Hindlimb muscle (tissue), 1 donor: ENCODE results near the gene CFAP45. TPM values are rescaled to one million over a fixed set of nuclear protein-coding genes. Genes with fewer than 3 reads are reported as not detected.

Source experiments
- DNase-seq: peaks from one replicate; pipeline ENCODE4 v3.0.0-alpha.2; 2013
- polyA plus RNA-seq: library from polyadenylated mRNA; unstranded; fragments of 120-200 nt; gene quantifications from one replicate; pipeline ENCODE4 v1.2.1, GENCODE V29; 2013; ENCODE audit not compliant: insufficient read length

CFAP45 gene
- polyA plus RNA-seq, 1 donor: 0.40 TPM

- DNase-seq: no peak
These were observed 50.2 kb downstream of the CFAP45 start for GRCh38 chr1:159849626-159850366.

DNA sequence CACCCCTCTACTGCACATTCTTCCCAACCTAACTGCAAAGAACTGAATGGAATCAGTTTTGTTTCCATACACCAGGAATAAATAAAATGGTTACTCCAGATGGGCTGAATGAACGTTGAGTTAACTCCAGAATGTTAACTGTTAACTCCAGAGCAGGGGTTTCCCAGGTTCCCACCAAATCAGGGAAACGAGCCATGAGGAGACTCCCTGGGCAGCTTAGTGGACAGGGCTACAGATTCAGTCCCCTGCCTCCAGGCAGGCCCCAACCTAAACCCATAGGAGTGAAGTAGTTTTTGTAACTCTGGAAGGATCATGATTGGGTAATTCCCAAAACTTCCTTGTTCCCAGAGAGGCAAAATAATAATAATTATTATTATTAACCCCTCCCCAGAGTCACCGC, 51.6 kb downstream of the CFAP45 start:
- DNase-seq: no peak

- no peak for DNase-seq
These were observed 52.7 kb downstream of the CFAP45 start for GRCh38 chr1:159847231-159847630.

- DNase-seq: no peak
These were observed 54.0 kb downstream of the CFAP45 start for GRCh38 chr1:159845751-159846629.

DNA sequence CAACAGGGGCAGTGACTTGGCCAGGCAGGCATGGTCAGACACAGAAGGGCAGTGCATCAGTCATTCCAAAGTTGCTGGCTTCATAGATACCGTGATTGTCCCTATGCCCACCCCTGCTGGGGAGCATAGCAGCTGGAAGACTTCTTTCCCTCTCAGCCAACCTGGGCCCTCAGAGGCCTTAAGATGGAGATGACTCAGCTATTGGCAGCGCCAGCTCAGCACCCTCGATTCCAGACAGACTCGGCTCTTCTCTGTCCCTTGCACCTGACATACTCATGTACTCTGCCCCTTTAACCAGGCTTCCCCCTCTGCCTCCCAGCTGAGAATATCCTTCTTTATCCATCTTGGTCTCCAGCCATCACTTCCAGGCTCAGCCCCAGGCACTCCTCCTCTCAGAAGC, 56.5 kb downstream of the CFAP45 start:
- no peak for DNase-seq

DNA sequence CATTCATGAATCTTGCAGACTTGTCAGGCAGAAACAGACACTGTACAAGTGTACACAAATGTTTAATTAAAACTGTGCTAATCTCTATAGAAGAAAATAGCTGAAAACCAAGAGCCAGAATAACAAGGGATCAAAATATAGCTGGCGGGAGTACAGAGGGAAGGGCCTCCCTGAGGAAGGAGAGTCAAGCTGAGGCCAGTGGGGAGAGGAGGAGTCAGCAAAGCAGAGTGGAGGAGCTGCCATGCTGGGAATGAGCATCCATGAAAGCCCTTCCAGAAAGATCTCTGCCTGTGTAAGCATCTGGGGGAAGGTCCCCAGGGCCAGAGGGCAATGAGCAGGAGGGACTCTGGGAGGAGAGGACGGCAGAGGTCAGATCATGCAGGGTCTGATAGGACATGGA, 58.2 kb downstream of the CFAP45 start:
- DNase-seq: no peak

GRCh38 chr1:159839116-159839849, 60.7 kb downstream of the CFAP45 start:
- DNase-seq: no peak

GRCh38 chr1:159838715-159839114, 61.2 kb downstream of the CFAP45 start:
- no peak for DNase-seq

DNA sequence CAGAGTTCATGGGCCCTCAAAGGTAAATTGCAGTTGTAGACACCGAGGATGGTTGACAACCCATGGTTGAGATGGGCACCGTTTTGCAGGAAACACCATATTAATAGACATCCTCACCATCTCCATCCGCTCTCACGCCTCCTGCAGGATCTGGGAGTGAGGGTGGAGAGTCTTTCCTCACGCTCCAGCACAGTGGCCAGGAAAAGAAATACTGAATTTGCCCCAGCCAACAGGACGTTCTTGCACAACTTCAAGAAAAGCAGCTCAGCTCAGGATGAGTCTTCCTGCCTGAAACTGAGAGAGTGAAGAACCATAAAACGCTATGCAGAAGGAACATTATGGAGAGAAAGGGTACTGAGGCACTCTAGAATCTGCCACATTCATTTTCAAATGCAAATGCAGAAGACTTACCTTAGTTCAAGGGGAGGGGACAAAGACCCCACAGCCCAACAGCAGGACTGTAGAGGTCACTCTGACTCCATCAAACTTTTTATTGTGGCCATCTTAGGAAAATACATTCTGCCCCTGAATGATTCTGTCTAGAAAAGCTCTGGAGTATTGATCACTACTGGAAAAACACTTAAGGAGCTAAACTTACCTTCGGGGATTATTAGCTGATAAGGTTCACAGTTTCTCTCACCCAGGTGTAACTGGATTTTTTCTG, 64.0 kb downstream of the CFAP45 start:
- DNase-seq: no peak

DNA sequence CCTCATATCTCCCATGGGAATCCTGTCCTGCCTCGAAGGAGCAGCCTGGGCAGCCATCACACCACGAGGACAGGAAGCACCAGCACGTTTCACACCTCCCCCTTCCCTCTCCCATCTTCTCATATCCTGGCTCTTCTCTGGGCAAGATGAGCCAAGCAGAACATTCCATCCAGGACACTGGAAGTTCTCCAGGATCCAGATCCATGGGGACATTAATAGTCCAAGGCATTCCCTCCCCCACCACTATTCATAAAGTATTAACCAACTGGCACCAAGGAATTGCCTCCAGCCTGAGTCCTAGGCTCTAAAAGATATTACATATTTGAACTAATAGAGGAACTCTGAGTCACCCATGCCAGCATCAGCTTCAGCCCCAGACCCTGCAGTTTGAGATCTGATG, 64.6 kb downstream of the CFAP45 start:
- no peak for DNase-seq

DNA sequence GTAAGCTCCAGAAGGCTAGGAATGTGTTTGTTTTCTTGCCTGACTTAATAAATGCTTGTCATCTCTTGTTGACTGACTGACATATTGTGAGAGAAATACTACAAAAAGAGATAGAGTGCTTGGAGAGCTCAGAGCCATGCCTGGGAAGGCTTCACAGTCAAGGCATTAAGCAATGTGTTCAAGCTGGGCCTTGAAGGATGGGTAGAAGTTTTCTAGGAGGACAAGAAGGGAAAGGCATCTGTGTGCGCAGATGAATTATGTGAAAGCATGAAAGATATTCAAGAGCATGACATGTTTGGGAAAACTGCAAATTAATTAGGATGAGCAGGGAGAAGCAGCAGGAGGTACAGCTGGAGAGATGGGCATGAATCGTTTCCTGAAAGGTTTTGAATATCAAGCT, 67.7 kb downstream of the CFAP45 start:
- DNase-seq: no peak

GRCh38 chr1:159831412-159832141, 68.4 kb downstream of the CFAP45 start:
- DNase-seq: no peak

DNA sequence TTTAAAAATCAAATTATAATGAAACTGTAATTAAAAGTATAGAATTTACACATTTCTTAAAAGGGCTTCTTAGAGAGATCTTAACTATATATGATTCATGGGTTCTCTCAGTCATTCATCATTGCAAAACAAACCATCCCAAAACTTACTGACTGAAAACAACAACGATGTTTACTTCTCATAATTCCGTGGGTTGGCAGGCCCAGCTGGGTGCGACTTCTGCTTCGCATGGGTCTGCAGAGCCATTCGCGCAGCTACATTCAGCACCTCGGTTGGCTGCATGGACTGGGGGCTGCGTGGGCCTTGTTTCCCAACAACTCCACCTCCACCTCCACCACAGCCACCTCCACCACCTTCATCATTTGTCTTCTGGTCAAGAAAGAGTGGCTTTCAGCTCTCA, 69.2 kb downstream of the CFAP45 start:
- DNase-seq: no peak

DNA sequence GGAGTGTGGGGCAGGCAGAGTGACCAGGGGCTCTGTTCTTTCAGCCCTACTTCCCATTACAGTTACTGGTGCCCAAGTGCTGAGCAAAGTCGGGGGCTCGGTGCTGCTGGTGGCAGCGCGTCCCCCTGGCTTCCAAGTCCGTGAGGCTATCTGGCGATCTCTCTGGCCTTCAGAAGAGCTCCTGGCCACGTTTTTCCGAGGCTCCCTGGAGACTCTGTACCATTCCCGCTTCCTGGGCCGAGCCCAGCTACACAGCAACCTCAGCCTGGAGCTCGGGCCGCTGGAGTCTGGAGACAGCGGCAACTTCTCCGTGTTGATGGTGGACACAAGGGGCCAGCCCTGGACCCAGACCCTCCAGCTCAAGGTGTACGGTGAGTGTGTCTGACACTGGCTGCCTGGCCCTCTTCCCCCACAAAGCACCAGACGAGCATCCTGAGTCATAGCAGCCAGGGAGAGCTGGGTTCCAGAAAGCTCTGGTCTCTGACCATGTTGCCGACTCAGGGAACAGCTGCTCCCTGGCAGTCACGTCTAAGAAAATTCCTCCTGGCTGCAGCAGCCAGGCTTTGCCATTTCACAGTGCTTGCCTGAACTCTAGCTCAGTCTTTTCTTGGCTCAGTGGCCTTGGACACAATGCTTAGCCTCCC, 70.0 kb downstream of the CFAP45 start:
- peak; percentile 27 for DNase-seq

DNA sequence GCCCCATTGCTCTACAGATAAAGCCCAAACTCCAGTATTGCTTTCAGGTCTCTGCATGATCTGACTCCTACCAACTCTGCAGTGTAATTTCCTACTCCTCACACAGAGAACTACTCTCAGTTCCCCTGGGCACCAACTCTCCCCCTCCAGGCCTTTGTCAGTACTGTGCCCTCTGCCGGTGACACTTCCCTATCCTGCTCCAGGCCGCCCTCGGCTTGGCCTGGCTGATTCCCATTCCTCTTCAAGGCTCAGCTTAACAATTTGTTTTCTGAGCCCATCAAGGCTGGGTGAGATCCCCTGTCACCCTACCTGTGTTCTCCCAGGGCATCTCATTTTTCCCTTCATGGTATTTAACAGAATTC, 70.7 kb downstream of the CFAP45 start:
- DNase-seq: no peak

DNA sequence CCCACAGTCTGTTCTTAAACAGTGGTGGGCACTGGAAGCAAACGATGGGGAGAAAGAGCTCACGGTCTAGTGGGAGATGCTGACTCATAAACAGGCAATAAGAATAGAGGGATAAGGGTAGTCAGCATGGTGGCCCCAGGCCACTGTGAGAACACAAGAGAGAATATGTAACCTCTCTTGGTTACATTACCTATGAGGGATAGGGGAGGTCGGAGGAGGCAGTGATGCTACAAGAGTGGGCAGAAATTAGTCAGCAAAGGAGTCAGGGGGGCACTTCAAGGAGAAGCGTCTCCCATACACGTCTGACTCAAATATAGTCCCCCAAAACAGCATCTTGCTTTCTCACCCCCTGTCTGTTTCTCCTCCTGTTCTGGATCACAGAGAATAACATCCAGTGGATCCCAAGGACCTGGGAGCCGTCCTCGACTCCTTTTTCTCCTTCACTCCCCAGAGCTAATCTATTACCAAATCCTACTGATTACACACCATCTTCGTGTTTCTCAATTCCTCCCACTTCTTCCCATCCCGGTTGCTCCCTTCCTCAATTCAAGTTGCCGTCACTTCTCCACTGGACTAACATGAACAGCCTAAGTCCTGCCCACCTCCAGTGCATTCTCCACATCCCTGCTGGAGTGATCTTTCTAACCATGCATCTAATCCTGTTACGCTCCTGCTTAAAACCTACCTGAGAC, 71.2 kb downstream of the CFAP45 start:
- DNase-seq: no peak

DNA sequence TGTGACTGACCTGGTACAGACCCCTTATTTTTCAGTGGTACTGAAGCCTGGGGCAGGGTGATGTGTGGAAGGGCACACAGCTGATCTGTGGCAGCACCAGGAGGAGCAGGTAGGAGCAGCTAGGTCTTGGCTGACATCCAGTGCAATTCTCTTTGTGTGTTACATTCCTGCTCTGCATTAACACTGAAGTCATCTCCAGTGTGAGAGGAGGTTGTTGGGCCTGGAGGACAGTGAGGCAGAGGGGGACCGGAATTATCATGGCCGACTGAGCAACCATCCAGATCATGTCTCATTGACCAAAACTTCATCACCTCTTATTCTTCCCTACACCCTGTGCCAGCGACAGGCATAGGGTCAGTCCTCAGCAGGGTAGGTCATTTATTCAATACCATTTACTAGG, 71.8 kb downstream of the CFAP45 start:
- DNase-seq: no peak

DNA sequence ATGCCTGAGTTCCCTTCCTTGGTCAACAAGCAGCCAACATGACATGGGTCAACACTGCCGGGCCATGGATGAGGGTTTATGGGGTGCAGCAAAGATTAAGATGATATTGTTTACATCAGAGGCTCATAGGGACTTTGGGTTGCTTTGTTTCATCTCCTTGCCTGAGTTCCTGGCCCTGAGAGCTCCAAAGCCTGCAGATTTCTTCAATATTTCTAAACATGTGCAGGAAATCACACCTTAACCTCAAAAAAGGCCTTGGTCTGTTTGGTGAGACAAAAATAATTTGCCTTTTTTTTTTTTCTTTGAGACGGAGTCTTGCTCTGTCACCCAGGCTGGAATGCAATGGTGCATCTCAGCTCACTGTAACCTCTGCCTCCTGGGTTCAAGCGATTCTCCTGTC, 72.4 kb downstream of the CFAP45 start:
- no peak for DNase-seq

- DNase-seq: no peak
These were observed 72.9 kb downstream of the CFAP45 start for GRCh38 chr1:159827102-159827490.

DNA sequence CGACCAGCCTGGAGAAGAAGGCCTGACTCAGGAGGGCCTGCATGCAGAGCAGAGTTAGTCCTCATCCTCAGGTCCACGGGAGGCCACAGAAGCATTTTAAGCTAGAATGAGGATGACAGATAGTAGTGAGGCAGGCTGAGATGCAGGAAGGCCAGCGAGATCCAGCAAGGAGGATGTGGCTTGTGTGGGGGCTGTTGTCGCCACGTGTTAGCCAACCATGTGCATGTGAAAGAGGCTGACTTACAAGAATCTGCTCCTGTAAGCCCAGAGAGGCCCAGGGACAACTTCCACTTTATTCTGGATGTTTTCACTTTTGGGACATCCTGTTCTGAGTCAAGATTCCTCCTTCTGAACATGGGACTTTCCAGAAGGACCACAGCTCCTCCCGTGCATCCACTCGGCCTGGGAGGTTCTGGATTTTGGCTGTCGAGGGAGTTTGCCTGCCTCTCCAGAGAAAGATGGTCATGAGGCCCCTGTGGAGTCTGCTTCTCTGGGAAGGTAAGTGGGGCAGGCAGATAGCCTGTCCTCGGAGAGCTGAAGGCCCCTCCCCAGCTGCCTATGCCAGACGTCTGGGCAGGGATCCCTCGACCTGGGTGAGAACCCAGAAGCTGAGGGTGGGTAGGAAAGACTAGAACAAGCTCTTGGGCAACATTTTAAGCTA, 73.4 kb downstream of the CFAP45 start, which contains the start of gene SLAMF8:
Gene SLAMF8, plus strand, starts transcription at position 433 of the 661 bp plus-strand sequence. Its CDS starts 26 bp downstream, at position 459.
- no peak for DNase-seq
